Rectal smooth muscle tissue (tissue), 1 donor: ENCODE measurements around the gene HERC3.

ENCODE experiments used
- H3K27ac ChIP-seq: one replicate; pipeline ENCODE4 v1.7.0; 2013; ENCODE audit warnings: low read depth, low read length, inconsistent platforms
- H3K27me3 ChIP-seq: one replicate; pipeline ENCODE4 v1.7.0; 2013; ENCODE audit warnings: low read length; ENCODE audit not compliant: control insufficient read depth, insufficient read depth
- H3K36me3 ChIP-seq: one replicate; pipeline ENCODE4 v1.7.0; 2013; ENCODE audit warnings: low read length; ENCODE audit not compliant: control insufficient read depth, insufficient read depth
- H3K4me1 ChIP-seq: one replicate; pipeline ENCODE4 v1.7.0; 2013; ENCODE audit warnings: low read length; ENCODE audit not compliant: control insufficient read depth, insufficient read depth
- H3K4me3 ChIP-seq: one replicate; pipeline ENCODE4 v1.7.0; 2013; ENCODE audit warnings: low read length
- H3K9ac ChIP-seq: one replicate; pipeline ENCODE4 v1.7.0; 2013; ENCODE audit warnings: low read length

The HERC3 gene

GRCh38 chr4:88713782-88714181 lies 121.5 kb downstream of the HERC3 start:
- Histone ChIP-seq H3K27me3 (no peaks in the 10 kb centered on the region), H3K27ac (no peak overlapping the region), H3K36me3 (peaks cover 17% of the 10 kb centered on the region), H3K4me1 (no peaks in the 10 kb centered on the region), H3K9ac (no peak overlapping the region), H3K4me3 (no peak overlapping the region)

GRCh38 chr4:88718098-88718497 lies 125.8 kb downstream of the HERC3 start:
- Histone ChIP-seq H3K4me3 (no peak overlapping the region), H3K4me1 (no peaks in the 10 kb centered on the region), H3K27ac (no peak overlapping the region), H3K9ac (no peak overlapping the region), H3K36me3 (peaks cover 21% of the 10 kb centered on the region), H3K27me3 (no peaks in the 10 kb centered on the region)

GRCh38 chr4:88719381-88719780 lies 127.1 kb downstream of the HERC3 start:
- H3K27ac ChIP-seq = no peak overlapping the region
- no peaks in the 10 kb centered on the region for H3K4me1 ChIP-seq
- H3K9ac ChIP-seq = no peak overlapping the region
- H3K36me3 ChIP-seq = peaks cover 25% of the 10 kb centered on the region
- no peak overlapping the region for H3K4me3 ChIP-seq
- H3K27me3 ChIP-seq = no peaks in the 10 kb centered on the region

- H3K36me3 ChIP-seq = peaks cover 25% of the 10 kb centered on the region
- H3K4me1 ChIP-seq = no peaks in the 10 kb centered on the region
- no peak overlapping the region for H3K9ac ChIP-seq
- no peak overlapping the region for H3K4me3 ChIP-seq
- no peak overlapping the region for H3K27ac ChIP-seq
- H3K27me3 ChIP-seq = no peaks in the 10 kb centered on the region
Measured at GRCh38 chr4:88720451-88721428, 128.5 kb downstream of the HERC3 start.

GRCh38 chr4:88722276-88722780 lies 130.0 kb downstream of the HERC3 start:
- Histone ChIP-seq H3K36me3 (peaks cover 21% of the 10 kb centered on the region), H3K4me3 (no peak overlapping the region), H3K4me1 (no peaks in the 10 kb centered on the region), H3K27ac (no peak overlapping the region), H3K27me3 (no peaks in the 10 kb centered on the region), H3K9ac (no peak overlapping the region)

GRCh38 chr4:88722828-88723227 lies 130.5 kb downstream of the HERC3 start:
- no peaks in the 10 kb centered on the region for H3K4me1 ChIP-seq
- H3K36me3 ChIP-seq = peaks cover 23% of the 10 kb centered on the region

GRCh38 chr4:88724406-88724805 lies 132.1 kb downstream of the HERC3 start:
- no peak overlapping the region for H3K27ac ChIP-seq
- H3K4me3 ChIP-seq = no peak overlapping the region
- no peaks in the 10 kb centered on the region for H3K27me3 ChIP-seq
- peaks cover 35% of the 10 kb centered on the region for H3K36me3 ChIP-seq
- H3K4me1 ChIP-seq = no peaks in the 10 kb centered on the region
- no peak overlapping the region for H3K9ac ChIP-seq

More at GRCh38 chr4:88722828-88723227, 130.5 kb downstream of the HERC3 start:
- Histone ChIP-seq H3K27ac (no peak overlapping the region), H3K4me3 (no peak overlapping the region), H3K9ac (no peak overlapping the region), H3K27me3 (no peaks in the 10 kb centered on the region)

GRCh38 chr4:88725143-88725542 lies 132.9 kb downstream of the HERC3 start:
- Histone ChIP-seq H3K27me3 (no peaks in the 10 kb centered on the region), H3K27ac (no peak overlapping the region), H3K4me3 (no peak overlapping the region), H3K36me3 (peaks cover 35% of the 10 kb centered on the region), H3K9ac (no peak overlapping the region), H3K4me1 (no peaks in the 10 kb centered on the region)

GRCh38 chr4:88725986-88726385 lies 133.7 kb downstream of the HERC3 start:
- no peak overlapping the region for H3K27ac ChIP-seq
- H3K9ac ChIP-seq = no peak overlapping the region
- no peaks in the 10 kb centered on the region for H3K27me3 ChIP-seq
- H3K36me3 ChIP-seq = peaks cover 34% of the 10 kb centered on the region
- H3K4me1 ChIP-seq = no peaks in the 10 kb centered on the region
- no peak overlapping the region for H3K4me3 ChIP-seq

- H3K4me1 ChIP-seq = no peaks in the 10 kb centered on the region
- no peaks in the 10 kb centered on the region for H3K27me3 ChIP-seq
- H3K4me3 ChIP-seq = no peak overlapping the region
- peaks cover 36% of the 10 kb centered on the region for H3K36me3 ChIP-seq
- no peak overlapping the region for H3K9ac ChIP-seq
- no peak overlapping the region for H3K27ac ChIP-seq
Measured at GRCh38 chr4:88728146-88728545, 135.9 kb downstream of the HERC3 start.

- Histone ChIP-seq H3K36me3 (peaks cover 32% of the 10 kb centered on the region), H3K9ac (no peak overlapping the region), H3K27me3 (no peaks in the 10 kb centered on the region), H3K27ac (no peak overlapping the region), H3K4me1 (no peaks in the 10 kb centered on the region), H3K4me3 (no peak overlapping the region)
Measured at GRCh38 chr4:88729146-88729760, 137.0 kb downstream of the HERC3 start.

- Histone ChIP-seq H3K36me3 (peaks cover 38% of the 10 kb centered on the region), H3K27ac (no peak overlapping the region), H3K4me3 (no peak overlapping the region), H3K27me3 (no peaks in the 10 kb centered on the region), H3K4me1 (no peaks in the 10 kb centered on the region), H3K9ac (no peak overlapping the region)
Measured at GRCh38 chr4:88730811-88731210, 138.5 kb downstream of the HERC3 start.
